Right renal cortex interstitium (tissue), 3 donors: ENCODE data around the gene TNK2. TPM values are rescaled to one million over a fixed set of nuclear protein-coding genes. Genes with fewer than 3 reads are reported as not detected.

Experiments used
- DNase-seq, 3 donors: peaks; one replicate each; pipeline ENCODE4 v3.0.0-alpha.2; 2013; ENCODE audit warnings: low read depth in 3 of 3, low spot score in 2 of 3
- polyA plus RNA-seq, 3 donors: library from polyadenylated mRNA; unstranded; fragments of 120-200 nt; gene quantifications; one replicate each; pipeline ENCODE4 v1.2.1, GENCODE V29; 2013; ENCODE audit not compliant: insufficient read length in 3 of 3

TNK2 gene
- polyA plus RNA-seq, 3 donors: 18.8 to 23.2 (median 19.7) TPM

DNA sequence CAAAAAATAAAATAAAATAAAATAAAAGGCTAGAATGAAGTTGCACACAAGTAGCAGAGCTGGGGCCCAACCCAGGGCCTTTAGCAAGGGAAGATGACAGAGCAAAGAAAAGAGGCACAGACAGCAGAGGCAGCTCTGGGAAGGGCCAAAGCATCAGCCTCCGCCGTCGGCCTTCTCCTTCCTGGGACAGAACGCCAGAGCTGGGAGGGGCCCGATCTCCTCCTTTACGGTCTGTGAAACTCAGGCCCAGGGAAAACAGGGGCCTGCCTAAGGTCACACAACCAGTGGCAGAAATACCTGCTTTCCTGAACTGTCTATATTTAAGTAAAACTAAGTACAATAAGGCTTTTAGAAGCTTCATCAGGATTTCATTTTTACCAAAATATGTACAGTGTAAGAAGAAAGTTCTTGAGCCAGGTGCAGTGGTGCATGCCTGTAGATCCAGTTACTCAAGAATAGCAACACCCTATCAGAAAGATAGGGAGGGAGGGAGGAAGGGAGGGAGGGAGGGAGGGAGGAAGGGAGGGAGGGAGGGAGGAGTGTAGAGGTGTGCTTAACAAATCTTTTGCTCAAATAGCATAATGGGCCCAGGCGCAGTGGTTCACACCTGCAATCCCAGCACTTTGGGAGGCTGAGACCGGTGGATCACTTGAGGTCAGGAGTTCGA is 53.6 kb downstream of the TNK2 start:
- no peak for DNase-seq

DNA sequence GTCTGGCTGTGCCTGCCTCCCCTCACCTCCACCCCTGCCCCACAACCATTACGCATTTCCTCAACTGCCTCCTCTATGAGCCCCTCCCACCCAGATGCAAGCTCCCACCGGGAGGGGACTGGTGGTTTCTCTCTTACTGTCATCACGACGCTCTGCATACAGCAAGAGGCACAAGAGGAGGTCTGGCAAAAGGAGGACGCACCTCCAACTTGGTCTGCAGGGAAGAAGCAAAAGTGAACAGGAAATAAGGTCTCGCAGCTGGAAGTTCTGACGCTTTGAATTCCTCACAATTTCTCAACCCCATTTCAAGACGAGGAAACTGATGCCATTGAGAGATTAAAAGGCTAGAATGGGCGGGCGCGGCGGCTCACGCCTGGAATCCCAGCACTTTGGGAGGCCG is 54.4 kb downstream of the TNK2 start:
- DNase-seq: no peak

DNA sequence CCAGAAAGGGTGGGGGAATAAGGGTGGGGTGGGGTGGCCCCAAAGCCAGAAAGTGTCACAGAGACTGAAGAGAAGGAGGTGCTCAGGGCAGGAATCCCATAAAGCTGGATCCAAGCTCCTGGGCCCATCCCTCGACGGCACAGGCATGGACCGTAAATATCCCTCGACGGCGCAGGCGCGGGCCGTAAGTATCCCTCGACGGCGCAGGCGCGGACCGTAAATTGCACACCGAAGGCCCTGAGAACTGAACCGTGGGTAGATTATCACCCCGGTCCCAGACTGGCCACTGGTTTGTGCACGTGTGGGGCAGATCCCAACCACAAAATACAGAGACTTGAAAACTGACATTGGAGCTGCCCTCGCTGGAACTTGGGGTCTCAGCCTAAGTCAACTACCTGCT is 55.3 kb downstream of the TNK2 start:
- no peak for DNase-seq

GRCh38 chr3:195850857-195851543 is 57.4 kb downstream of the TNK2 start:
- DNase-seq: peak; percentile 85 to 89 (median 87)

GRCh38 chr3:195849322-195850074 is 58.9 kb downstream of the TNK2 start:
- DNase-seq: no peak

- DNase-seq: no peak
Measured at GRCh38 chr3:195847055-195847950, 61.0 kb downstream of the TNK2 start.

DNA sequence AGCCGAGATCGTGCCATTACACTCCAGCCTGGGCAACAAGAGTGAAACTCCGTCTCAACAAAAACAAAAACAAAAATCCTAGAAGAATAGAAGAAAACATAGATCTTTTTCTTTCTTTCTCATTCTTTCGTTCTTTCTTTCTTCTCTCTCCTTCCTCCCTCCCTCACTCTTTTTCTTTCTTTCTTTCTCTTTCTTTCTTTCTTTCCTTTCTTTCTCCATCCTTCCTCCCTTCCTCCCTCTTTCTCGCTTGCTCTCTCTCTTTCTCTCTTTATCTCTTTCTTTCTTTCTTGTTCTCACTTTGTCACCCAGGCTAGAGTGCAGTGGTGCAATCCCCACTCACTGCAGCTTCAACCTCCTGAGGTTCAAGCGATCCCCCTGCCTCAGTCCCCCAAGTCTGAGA is 62.9 kb downstream of the TNK2 start:
- DNase-seq: no peak

GRCh38 chr3:195844671-195845218 is 63.6 kb downstream of the TNK2 start:
- no peak for DNase-seq

- DNase-seq: no peak
Measured at GRCh38 chr3:195839260-195840010, 68.9 kb downstream of the TNK2 start.

DNA sequence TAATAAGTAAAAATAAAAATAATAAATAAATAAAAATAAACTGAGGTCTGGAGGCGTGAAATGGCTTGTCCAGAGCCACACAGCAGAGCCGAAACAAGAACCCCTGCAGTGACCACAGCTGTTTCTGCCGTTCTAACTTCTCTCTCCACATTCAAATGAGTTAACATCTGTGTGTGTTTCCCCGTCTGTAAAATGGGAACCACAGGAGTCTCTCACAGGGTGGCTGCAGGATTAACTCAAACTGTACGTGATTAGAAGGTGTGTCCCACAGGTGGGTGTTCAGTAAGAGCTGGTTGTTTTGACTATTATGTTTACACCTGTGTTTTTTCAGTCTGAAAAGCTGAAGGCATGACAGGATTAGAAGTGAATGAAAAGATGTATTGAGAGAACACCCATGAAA is 69.6 kb downstream of the TNK2 start:
- no peak for DNase-seq

GRCh38 chr3:195836476-195837135 is 71.7 kb downstream of the TNK2 start:
- no peak for DNase-seq

GRCh38 chr3:195835791-195836190 is 72.6 kb downstream of the TNK2 start:
- DNase-seq: no peak

DNA sequence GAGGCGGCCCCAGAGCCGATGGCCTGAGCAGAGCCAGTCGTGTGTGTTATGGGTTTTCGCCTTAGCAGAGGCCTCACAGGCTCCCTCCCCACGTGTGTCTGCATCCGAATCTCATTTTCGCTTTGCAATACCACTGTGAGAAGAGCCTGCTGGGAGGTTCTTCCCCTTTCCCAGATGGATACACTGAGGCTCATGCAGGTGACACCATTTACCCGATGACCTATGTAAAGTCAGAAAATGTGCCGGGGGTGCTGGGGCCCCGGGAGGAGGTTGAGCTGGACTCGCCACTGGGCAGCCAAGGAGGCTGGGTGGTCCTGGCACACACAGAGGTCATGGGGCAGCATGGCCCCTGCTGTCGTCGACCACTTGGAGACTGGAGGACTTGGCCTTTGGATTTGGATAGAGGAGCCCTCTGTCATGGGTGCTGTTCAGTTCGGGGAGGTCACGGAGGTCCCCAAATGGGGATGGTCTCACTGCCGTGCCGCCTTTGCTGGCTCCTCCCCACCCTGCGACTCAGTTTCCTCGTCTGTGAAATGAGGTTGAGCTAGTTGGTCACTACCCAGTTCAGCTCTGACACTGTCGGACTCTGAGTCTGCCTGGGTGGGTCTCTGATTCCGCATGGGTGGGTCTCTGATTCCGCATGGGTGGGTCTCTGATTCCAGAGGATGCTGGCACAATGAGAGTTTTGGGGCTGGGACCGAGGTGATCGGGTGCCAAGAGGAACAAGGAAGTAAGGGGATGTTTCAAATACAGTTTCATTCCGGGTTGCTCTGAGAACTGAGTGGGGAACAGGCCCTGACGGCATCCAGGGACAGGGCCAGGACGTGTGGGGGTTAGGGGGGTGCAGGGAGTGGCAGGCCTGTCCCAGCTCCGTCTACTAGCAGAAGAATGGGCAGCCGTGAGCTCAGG is 73.4 kb downstream of the TNK2 start:
- DNase-seq: no peak

DNA sequence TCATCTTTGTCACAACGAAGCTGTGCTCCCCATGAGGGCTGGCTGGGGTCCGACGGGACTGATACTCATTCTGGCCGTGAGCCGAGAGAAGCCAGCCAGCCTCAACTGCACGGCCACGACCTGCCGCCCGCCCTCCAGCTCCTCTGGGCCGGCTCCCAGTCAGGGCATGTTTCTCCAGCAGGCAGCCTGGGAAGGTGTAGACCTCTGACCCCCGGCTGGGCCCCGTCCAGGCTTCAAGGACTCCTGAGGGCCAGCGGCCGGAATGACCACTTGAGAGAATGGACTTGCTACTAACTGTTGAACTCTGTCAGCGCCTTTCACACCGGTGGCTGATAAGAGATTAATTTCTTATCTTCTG is 78.5 kb downstream of the TNK2 start:
- no peak for DNase-seq

DNA sequence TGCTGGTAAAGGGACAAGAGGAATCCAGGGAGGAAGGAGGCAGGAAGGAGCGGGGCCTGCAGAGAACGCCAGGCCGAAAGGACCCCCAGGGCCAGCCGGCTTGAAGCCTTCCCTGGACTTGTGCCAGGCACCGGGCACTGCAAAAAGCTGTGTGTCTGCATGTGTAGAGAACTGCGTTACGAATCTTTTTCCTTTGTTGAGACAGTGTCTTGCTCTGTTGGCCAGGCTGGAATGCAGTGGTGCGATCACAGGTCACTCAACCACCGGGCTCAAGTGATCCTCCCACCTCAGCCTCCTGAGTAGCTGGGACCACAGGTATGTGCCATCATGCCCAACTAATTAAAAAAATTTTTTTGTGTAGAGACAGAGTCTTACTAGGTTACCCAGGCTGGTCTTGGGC is 79.6 kb downstream of the TNK2 start:
- DNase-seq: no peak

DNA sequence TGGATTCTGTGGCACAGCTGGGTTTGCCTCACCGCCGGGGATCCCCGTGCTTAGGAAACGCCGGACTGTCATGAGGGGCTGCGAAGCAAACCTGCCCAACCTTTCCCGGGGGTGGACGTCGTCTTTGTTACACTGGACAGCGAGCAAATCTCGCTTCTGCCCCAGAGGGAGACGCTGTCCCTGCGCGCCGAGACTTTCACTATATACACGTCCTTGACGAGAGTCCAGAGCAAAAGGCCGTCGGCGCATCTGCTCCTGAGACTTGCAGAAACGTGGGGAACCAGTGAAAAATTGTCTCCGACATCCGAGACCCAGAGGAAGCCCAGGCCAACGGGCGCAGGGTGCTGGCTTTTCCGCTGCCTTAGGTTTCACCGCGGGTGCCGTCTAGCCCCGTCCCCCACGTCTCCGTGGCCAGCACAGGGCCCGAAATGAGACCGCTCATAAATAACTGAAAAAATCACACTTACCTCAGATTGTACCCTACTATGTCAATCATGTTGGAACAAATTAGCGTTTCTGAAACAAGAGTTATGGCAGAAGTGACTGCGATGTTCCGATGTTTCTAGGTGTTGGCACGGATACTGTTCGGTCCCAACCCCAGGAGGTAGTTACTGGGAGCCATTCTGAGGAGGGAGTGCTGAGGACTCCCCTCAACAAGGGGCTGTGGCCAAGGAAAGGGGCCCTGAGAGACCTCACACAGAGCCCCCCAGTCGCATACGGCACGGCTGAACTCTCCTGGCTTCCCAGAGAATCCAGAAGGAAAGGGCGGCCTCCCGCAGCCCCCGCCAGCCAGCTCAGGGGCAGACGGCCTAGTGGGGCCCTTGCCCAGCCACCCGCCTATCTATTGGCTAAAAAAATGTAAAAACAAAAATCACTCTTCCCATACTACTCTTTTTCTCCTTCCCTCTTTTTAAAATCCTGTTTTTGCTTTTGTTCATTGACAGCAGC is 82.2 kb downstream of the TNK2 start:
- no peak for DNase-seq

DNA sequence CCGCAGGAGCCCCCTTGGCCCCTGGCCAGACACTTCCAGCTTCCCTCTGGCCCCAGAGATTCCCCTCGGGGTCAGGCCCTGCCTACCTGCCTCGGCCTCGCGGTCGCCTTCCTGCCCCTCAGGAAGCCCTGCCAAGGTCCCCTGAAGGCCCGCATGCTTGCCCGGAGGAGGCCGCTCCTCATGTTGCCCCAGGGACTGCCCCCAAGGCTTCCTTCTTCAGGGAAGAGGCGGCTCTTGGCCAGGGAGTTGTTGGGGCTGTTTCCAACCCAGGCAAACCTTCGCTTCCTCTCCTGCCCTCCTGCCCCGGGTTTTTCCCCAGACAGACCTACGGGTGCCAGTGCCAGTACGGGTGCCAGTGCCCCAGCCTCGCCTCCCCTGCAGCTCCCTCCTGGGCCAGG is 83.2 kb downstream of the TNK2 start:
- DNase-seq: no peak
